ENCODE data around the gene LONP1. TPM values are rescaled to one million over a fixed set of nuclear protein-coding genes. Genes with fewer than 3 reads are reported as not detected.
A peak's percentile ranks its signal among the peaks of the same experiment; 100 is the strongest.

Gene LONP1
- total and polyA plus RNA-seq, 2 of the 8 experiments (the other 6 are each of a cell fraction or from before 2014, with no cell fraction given): 98.1 to 117 TPM

GRCh38 chr19:5667751-5668271 lies 52.1 kb downstream of the LONP1 start:
- H3K9me3 ChIP-seq (ENCODE audit: insufficient read depth in 2 of 2, low read depth in 1 of 2, low read length in 1 of 2): no peaks in the 10 kb centered on the region
- no peak; the same call in 1 of the 2 replicates for TF ChIP-seq JUN (IDR thresholded peaks at IDR 0.05; ENCODE audit: low read depth, low read length)
- TF ChIP-seq TAF7 (optimal IDR thresholded peaks at IDR 0.05; ENCODE audit: borderline replicate concordance, low read depth, low read length): no peak
- peak; percentile 59; the same call in 1 of the 2 replicates for TF ChIP-seq CREB1 (IDR thresholded peaks at IDR 0.05)
- no peak for TF ChIP-seq SIRT6 (IDR thresholded peaks at IDR 0.05; ENCODE audit: low read length)
- peak in 1 of 2 experiments; percentile 75; a peak in 1 of 4 replicates for TF ChIP-seq SIN3A (conservative IDR thresholded peaks at IDR 0.05 in 1 of 2, IDR thresholded peaks at IDR 0.05 in 1 of 2; ENCODE audit: low read depth in 1 of 2, low read length in 2 of 2)

More at GRCh38 chr19:5667751-5668271, 52.1 kb downstream of the LONP1 start:
- H4K20me1 ChIP-seq (replicated peaks in 1 of 2; ENCODE audit: control insufficient read depth in 1 of 2, insufficient read depth in 2 of 2, low read length in 2 of 2): peaks cover 3 to 9% of the 10 kb centered on the region in 2 experiments
- no peak overlapping the region for H2AFZ ChIP-seq (ENCODE audit: low read length)
- no peak overlapping the region for H3K9ac ChIP-seq (replicated peaks in 1 of 4; ENCODE audit: extremely low read depth in 1 of 4, low read depth in 3 of 4, low read length in 3 of 4)
- H3K4ac ChIP-seq (replicated peaks; ENCODE audit: insufficient read length, low read depth, low read length): no peak overlapping the region
- H3K36me3 ChIP-seq (ENCODE audit: control insufficient read depth in 2 of 4, insufficient read depth in 4 of 4, low read length in 3 of 4): peaks cover 40 to 69% (median 55%) of the 10 kb centered on the region in 4 experiments
- peaks cover 0 to 9% (median 5%) of the 10 kb centered on the region in 4 experiments; a peak in 5 of 7 replicates for H3K4me1 ChIP-seq (replicated peaks in 1 of 4; ENCODE audit: control insufficient read depth in 3 of 4, insufficient read depth in 4 of 4, low read length in 3 of 4)
- no peak overlapping the region for H2BK120ac ChIP-seq (replicated peaks; ENCODE audit: low read depth, low read length)
- no peak overlapping the region for H2BK12ac ChIP-seq (ENCODE audit: low read depth, low read length)
- H2BK20ac ChIP-seq (ENCODE audit: low read length): no peak overlapping the region
- no peaks in the 10 kb centered on the region for H3K27me3 ChIP-seq (replicated peaks in 1 of 4; ENCODE audit: control insufficient read depth in 3 of 4, extremely low read depth in 1 of 4, insufficient read depth in 3 of 4, low read length in 3 of 4)
- H3K4me2 ChIP-seq (ENCODE audit: insufficient read depth in 1 of 2, low read depth in 2 of 2, low read length in 2 of 2): peak overlapping the region in 1 of 2 experiments; percentile 29; a peak in 2 of 4 replicates
- H2AK5ac ChIP-seq (ENCODE audit: low read depth, low read length): no peak overlapping the region
- no peaks in the 10 kb centered on the region for H3K23me2 ChIP-seq (ENCODE audit: low read depth, low read length)
- no peak overlapping the region for H3K14ac ChIP-seq (ENCODE audit: insufficient read length)
- no peak overlapping the region for H3K18ac ChIP-seq (ENCODE audit: extremely low read depth, low read length)
- no peaks in the 10 kb centered on the region for H3K79me2 ChIP-seq (ENCODE audit: control insufficient read depth in 1 of 2, insufficient read depth in 2 of 2, low read length in 2 of 2)
- no peak overlapping the region for H3K56ac ChIP-seq (replicated peaks; ENCODE audit: insufficient read length, low read depth, low read length)
- no peak overlapping the region for H4K91ac ChIP-seq (replicated peaks; ENCODE audit: insufficient read length, low read length)
- WGBS, 2 experiments (ENCODE audit: extremely low coverage in 1 of 2, insufficient coverage in 1 of 2, insufficient read length in 1 of 2, insufficient replicate concordance in 2 of 2, low coverage in 1 of 2, low lambda C conversion rate in 2 of 2, missing lambda C conversion rate in 1 of 2): 86% methylated on average over 18 of the region's 22 CpGs; no CpG with 5 or more reads in 1 of the 2 experiments
- H3K27ac ChIP-seq (ENCODE audit: low read depth, low read length): no peak overlapping the region
- H4K8ac ChIP-seq (ENCODE audit: extremely low read depth, insufficient read depth, low read length): peak overlapping the region; percentile 73
- H3K23ac ChIP-seq (ENCODE audit: insufficient read length): no peak overlapping the region
- DNase-seq (ENCODE audit: low read depth in 1 of 2, low spot score in 2 of 2) (peak; percentile 63 to 73), FAIRE-seq (no peak)
- ChIA-PET POLR2A (ENCODE audit: partially characterized antibody) (interaction anchor here (0.9 to 4.1 kb wide), 14 partner anchors 10 to 72 kb away, joined by 3 to 17 read pairs (median 3); partner anchors contain the start of genes RPL36, SAFB and SAFB2), CTCF (ENCODE audit: partially characterized antibody) (interaction anchor here (1.2 to 1.4 kb wide), 2 partner anchors 19 to 22 kb away, joined by 4 read pairs; partner anchors contain the start of gene RPL36)
- H3K79me1 ChIP-seq (ENCODE audit: low read depth, low read length): 0 out of 2 replicates have a peak, but pooled peaks cover 3% of the 10 kb centered on the region
- no peak overlapping the region for H4K5ac ChIP-seq (ENCODE audit: insufficient read length, low read depth, low read length)
- H2BK5ac ChIP-seq (ENCODE audit: low read depth, low read length): no peak overlapping the region
- H3K4me3 ChIP-seq (ENCODE audit: extremely low read depth in 1 of 4, insufficient read depth in 2 of 4, low read depth in 3 of 4, low read length in 4 of 4): no peak overlapping the region
- H2BK15ac ChIP-seq (ENCODE audit: low read length): no peak overlapping the region

Measured in H1 (cell line).